ENCODE measurements around the gene EDNRB.

The EDNRB gene

GRCh38 chr13:77925616-77926015 is 7.0 kb upstream of the EDNRB start:
- Histone ChIP-seq H3K4me2 (ENCODE audit: low read length, poor library complexity, severe bottlenecking) (no peak overlapping the region), H4K8ac (ENCODE audit: low read length) (no peak overlapping the region), H2BK5ac (ENCODE audit: low read depth, low read length, poor library complexity, severe bottlenecking) (no peak overlapping the region), H3K14ac (ENCODE audit: low read length in 2 of 2) (no peak overlapping the region), H3K18ac (ENCODE audit: low read depth in 1 of 2, low read length in 2 of 2) (no peak overlapping the region), H2BK15ac (ENCODE audit: low read depth, poor library complexity, severe bottlenecking) (no peak overlapping the region), H2AFZ (ENCODE audit: low read depth, low read length) (no peak overlapping the region), H3K9me3 (ENCODE audit: control insufficient read depth, low read length) (no peaks in the 10 kb centered on the region), H2BK12ac (ENCODE audit: low read length in 2 of 2) (no peak overlapping the region), H3K27ac (ENCODE audit: low read length, poor library complexity, severe bottlenecking) (no peak overlapping the region), H4K91ac (ENCODE audit: low read length) (no peak overlapping the region), H3K27me3 (ENCODE audit: control insufficient read depth in 1 of 2, insufficient read depth in 1 of 2, low read length in 2 of 2) (no peaks in the 10 kb centered on the region), H2AK5ac (ENCODE audit: low read length, severe bottlenecking) (no peak overlapping the region), H3K4me3 (ENCODE audit: insufficient read depth in 1 of 2, low read depth in 1 of 2, low read length in 2 of 2) (no peak overlapping the region), H3K79me1 (replicated peaks; ENCODE audit: low read length, poor library complexity, severe bottlenecking) (no peaks in the 10 kb centered on the region), H2BK120ac (ENCODE audit: low read depth, low read length) (no peak overlapping the region), H3K9ac (ENCODE audit: low read length) (no peak overlapping the region), H3K23ac (ENCODE audit: low read length in 2 of 2) (no peak overlapping the region), H3K4ac (ENCODE audit: low read depth in 1 of 2, low read length in 2 of 2) (no peak overlapping the region), H3K36me3 (ENCODE audit: control insufficient read depth in 1 of 2, insufficient read depth in 2 of 2, low read depth in 1 of 2, low read length in 2 of 2) (no peaks in the 10 kb centered on the region), H3K4me1 (ENCODE audit: control insufficient read depth, insufficient read depth, low read depth, low read length) (no peaks in the 10 kb centered on the region)
- no peak for DNase-seq
- WGBS: 95% methylated on average over 14 of the region's 14 CpGs

- no peak overlapping the region for H3K18ac ChIP-seq (ENCODE audit: low read depth in 1 of 2, low read length in 2 of 2)
These were observed 1.3 kb upstream of the EDNRB start for GRCh38 chr13:77919921-77920294.

GRCh38 chr13:77919246-77919920 is 752 bp upstream of the EDNRB start:
- H3K9ac ChIP-seq (ENCODE audit: low read length): peak overlapping the region; percentile 87
- no peak overlapping the region for H2BK5ac ChIP-seq (ENCODE audit: low read depth, low read length, poor library complexity, severe bottlenecking)
- DNase-seq: peak; percentile 61
- no peak overlapping the region for H2BK120ac ChIP-seq (ENCODE audit: low read depth, low read length)
- peak overlapping the region; percentile 50 to 95 for H3K4me3 ChIP-seq (ENCODE audit: insufficient read depth in 1 of 2, low read depth in 1 of 2, low read length in 2 of 2)
- peak overlapping the region; percentile 79 for H3K4me2 ChIP-seq (ENCODE audit: low read length, poor library complexity, severe bottlenecking)
- peak overlapping the region; percentile 8 for H2AFZ ChIP-seq (ENCODE audit: low read depth, low read length)
- no peaks in the 10 kb centered on the region for H3K79me1 ChIP-seq (replicated peaks; ENCODE audit: low read length, poor library complexity, severe bottlenecking)
- H3K36me3 ChIP-seq (ENCODE audit: control insufficient read depth in 1 of 2, insufficient read depth in 2 of 2, low read depth in 1 of 2, low read length in 2 of 2): no peaks in the 10 kb centered on the region
- no peak overlapping the region for H3K14ac ChIP-seq (ENCODE audit: low read length in 2 of 2)
- H3K9me3 ChIP-seq (ENCODE audit: control insufficient read depth, low read length): no peaks in the 10 kb centered on the region
- H3K23ac ChIP-seq (ENCODE audit: low read length in 2 of 2): no peak overlapping the region
- no peak overlapping the region for H2AK5ac ChIP-seq (ENCODE audit: low read length, severe bottlenecking)
- H3K4ac ChIP-seq (ENCODE audit: low read depth in 1 of 2, low read length in 2 of 2): no peak overlapping the region
- no peak overlapping the region for H4K91ac ChIP-seq (ENCODE audit: low read length)
- peak overlapping the region; percentile 9 to 12 for H2BK12ac ChIP-seq (ENCODE audit: low read length in 2 of 2)
- peaks cover 14% of the 10 kb centered on the region for H3K4me1 ChIP-seq (ENCODE audit: control insufficient read depth, insufficient read depth, low read depth, low read length)
- H3K27me3 ChIP-seq (ENCODE audit: control insufficient read depth in 1 of 2, insufficient read depth in 1 of 2, low read length in 2 of 2): peaks cover 0 to 22% of the 10 kb centered on the region in 2 experiments
- 5% methylated on average over 29 of the region's 29 CpGs for WGBS
- H2BK15ac ChIP-seq (ENCODE audit: low read depth, poor library complexity, severe bottlenecking): no peak overlapping the region
- H3K27ac ChIP-seq (ENCODE audit: low read length, poor library complexity, severe bottlenecking): no peak overlapping the region
- H3K18ac ChIP-seq (ENCODE audit: low read depth in 1 of 2, low read length in 2 of 2): no peak overlapping the region
- peak overlapping the region; percentile 36 for H4K8ac ChIP-seq (ENCODE audit: low read length)

More at GRCh38 chr13:77919921-77920294, 1.3 kb upstream of the EDNRB start:
- Histone ChIP-seq H2BK15ac (ENCODE audit: low read depth, poor library complexity, severe bottlenecking) (no peak overlapping the region), H3K36me3 (ENCODE audit: control insufficient read depth in 1 of 2, insufficient read depth in 2 of 2, low read depth in 1 of 2, low read length in 2 of 2) (no peaks in the 10 kb centered on the region), H3K4ac (ENCODE audit: low read depth in 1 of 2, low read length in 2 of 2) (no peak overlapping the region), H3K27ac (ENCODE audit: low read length, poor library complexity, severe bottlenecking) (no peak overlapping the region), H3K9ac (ENCODE audit: low read length) (peak overlapping the region; percentile 87), H2BK120ac (ENCODE audit: low read depth, low read length) (no peak overlapping the region), H3K4me3 (ENCODE audit: insufficient read depth in 1 of 2, low read depth in 1 of 2, low read length in 2 of 2) (peak overlapping the region in 1 of 2 experiments; percentile 95), H2AFZ (ENCODE audit: low read depth, low read length) (no peak overlapping the region), H3K4me1 (ENCODE audit: control insufficient read depth, insufficient read depth, low read depth, low read length) (peaks cover 14% of the 10 kb centered on the region), H3K79me1 (replicated peaks; ENCODE audit: low read length, poor library complexity, severe bottlenecking) (no peaks in the 10 kb centered on the region), H3K27me3 (ENCODE audit: control insufficient read depth in 1 of 2, insufficient read depth in 1 of 2, low read length in 2 of 2) (peaks cover 0 to 22% of the 10 kb centered on the region in 2 experiments), H3K23ac (ENCODE audit: low read length in 2 of 2) (no peak overlapping the region), H3K4me2 (ENCODE audit: low read length, poor library complexity, severe bottlenecking) (peak overlapping the region; percentile 79), H2BK12ac (ENCODE audit: low read length in 2 of 2) (peak overlapping the region; percentile 9 to 12), H3K14ac (ENCODE audit: low read length in 2 of 2) (no peak overlapping the region), H3K9me3 (ENCODE audit: control insufficient read depth, low read length) (no peaks in the 10 kb centered on the region), H2BK5ac (ENCODE audit: low read depth, low read length, poor library complexity, severe bottlenecking) (no peak overlapping the region), H4K91ac (ENCODE audit: low read length) (no peak overlapping the region), H4K8ac (ENCODE audit: low read length) (no peak overlapping the region), H2AK5ac (ENCODE audit: low read length, severe bottlenecking) (no peak overlapping the region)
- DNase-seq: no peak
- 40% methylated on average over 6 of the region's 8 CpGs for WGBS

- no peak overlapping the region for H3K18ac ChIP-seq (ENCODE audit: low read depth in 1 of 2, low read length in 2 of 2)
- H3K4me1 ChIP-seq (ENCODE audit: control insufficient read depth, insufficient read depth, low read depth, low read length): peaks cover 14% of the 10 kb centered on the region
- H3K9me3 ChIP-seq (ENCODE audit: control insufficient read depth, low read length): no peaks in the 10 kb centered on the region
- H3K79me1 ChIP-seq (replicated peaks; ENCODE audit: low read length, poor library complexity, severe bottlenecking): no peaks in the 10 kb centered on the region
- H2AK5ac ChIP-seq (ENCODE audit: low read length, severe bottlenecking): no peak overlapping the region
- H3K9ac ChIP-seq (ENCODE audit: low read length): peak overlapping the region; percentile 87
- H3K4me3 ChIP-seq (ENCODE audit: insufficient read depth in 1 of 2, low read depth in 1 of 2, low read length in 2 of 2): peak overlapping the region in 1 of 2 experiments; percentile 95
- H2BK120ac ChIP-seq (ENCODE audit: low read depth, low read length): no peak overlapping the region
- no peak overlapping the region for H3K4ac ChIP-seq (ENCODE audit: low read depth in 1 of 2, low read length in 2 of 2)
- H3K27ac ChIP-seq (ENCODE audit: low read length, poor library complexity, severe bottlenecking): no peak overlapping the region
- H2AFZ ChIP-seq (ENCODE audit: low read depth, low read length): no peak overlapping the region
- H3K4me2 ChIP-seq (ENCODE audit: low read length, poor library complexity, severe bottlenecking): no peak overlapping the region
- peaks cover 0 to 3% of the 10 kb centered on the region in 2 experiments for H3K36me3 ChIP-seq (ENCODE audit: control insufficient read depth in 1 of 2, insufficient read depth in 2 of 2, low read depth in 1 of 2, low read length in 2 of 2)
- H4K91ac ChIP-seq (ENCODE audit: low read length): no peak overlapping the region
- no peak overlapping the region for H2BK12ac ChIP-seq (ENCODE audit: low read length in 2 of 2)
- peak; percentile 28 for DNase-seq
- H2BK15ac ChIP-seq (ENCODE audit: low read depth, poor library complexity, severe bottlenecking): no peak overlapping the region
- no peak overlapping the region for H3K14ac ChIP-seq (ENCODE audit: low read length in 2 of 2)
- H3K23ac ChIP-seq (ENCODE audit: low read length in 2 of 2): no peak overlapping the region
- no peak overlapping the region for H4K8ac ChIP-seq (ENCODE audit: low read length)
- H2BK5ac ChIP-seq (ENCODE audit: low read depth, low read length, poor library complexity, severe bottlenecking): no peak overlapping the region
- WGBS: 68% methylated on average over 2 of the region's 4 CpGs
- peaks cover 0 to 22% of the 10 kb centered on the region in 2 experiments for H3K27me3 ChIP-seq (ENCODE audit: control insufficient read depth in 1 of 2, insufficient read depth in 1 of 2, low read length in 2 of 2)
These were observed 2.1 kb downstream of the EDNRB start for GRCh38 chr13:77916488-77916887.

Measured in mesenchymal stem cell (in vitro differentiated cells and primary cell).